ENCODE data around the gene OSTC.

- no peak for TF ChIP-seq SUZ12 (IDR thresholded peaks at IDR 0.05; ENCODE audit: extremely low read depth, insufficient read depth, insufficient read length)
- no peak for TF ChIP-seq YY1 (IDR thresholded peaks at IDR 0.05; ENCODE audit: insufficient read depth, insufficient read length)
- TF ChIP-seq ZNF274 (IDR thresholded peaks at IDR 0.05; ENCODE audit: low read depth, low read length) = no peak
Observed at GRCh38 chr4:108611365-108611764, 39.0 kb upstream of the OSTC start.

All from NT2/D1 (cell line).